ENCODE data around the gene GNRH2. TPM values are rescaled to one million over a fixed set of nuclear protein-coding genes. Genes with fewer than 3 reads are reported as not detected.
"Not testable (repeated sequence)": the region's sequence is repeated elsewhere in the genome, so short reads cannot be mapped to it uniquely, and the experiment has no call there.

Gene GNRH2
- total RNA-seq, 4 donors from 2014 or later: 2.3 TPM; not detected in 3

DNA sequence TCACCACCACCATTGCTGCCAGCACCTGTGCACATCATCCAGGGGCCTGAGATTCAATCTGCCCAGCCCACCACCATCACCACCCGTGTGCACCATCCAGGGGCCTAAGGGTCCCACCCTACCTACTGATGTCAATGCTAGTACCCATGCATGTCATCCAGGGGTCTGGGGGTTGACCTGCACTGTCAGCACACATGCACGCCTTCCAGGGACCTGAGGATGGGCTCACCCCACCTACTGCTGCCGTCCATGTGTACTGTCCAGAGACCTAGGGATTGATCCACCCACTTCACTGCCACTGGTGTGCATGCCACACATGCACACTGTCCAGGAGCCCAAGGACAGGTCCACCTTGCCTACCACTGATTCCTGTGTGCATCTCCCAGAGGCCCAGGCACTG, 16.1 kb downstream of the GNRH2 start:
- intact Hi-C loops (cut with DNase I; ENCODE audit: low total_unique reads): no loop called here
- no peak overlapping the region for H3K27ac ChIP-seq
- H3K9me3 ChIP-seq: no peaks in the 10 kb centered on the region
- no peak for DNase-seq
- no peaks in the 10 kb centered on the region for H3K36me3 ChIP-seq
- H3K4me1 ChIP-seq: no peaks in the 10 kb centered on the region
- H3K4me3 ChIP-seq: no peak overlapping the region
- TF ChIP-seq, protein P1, sequence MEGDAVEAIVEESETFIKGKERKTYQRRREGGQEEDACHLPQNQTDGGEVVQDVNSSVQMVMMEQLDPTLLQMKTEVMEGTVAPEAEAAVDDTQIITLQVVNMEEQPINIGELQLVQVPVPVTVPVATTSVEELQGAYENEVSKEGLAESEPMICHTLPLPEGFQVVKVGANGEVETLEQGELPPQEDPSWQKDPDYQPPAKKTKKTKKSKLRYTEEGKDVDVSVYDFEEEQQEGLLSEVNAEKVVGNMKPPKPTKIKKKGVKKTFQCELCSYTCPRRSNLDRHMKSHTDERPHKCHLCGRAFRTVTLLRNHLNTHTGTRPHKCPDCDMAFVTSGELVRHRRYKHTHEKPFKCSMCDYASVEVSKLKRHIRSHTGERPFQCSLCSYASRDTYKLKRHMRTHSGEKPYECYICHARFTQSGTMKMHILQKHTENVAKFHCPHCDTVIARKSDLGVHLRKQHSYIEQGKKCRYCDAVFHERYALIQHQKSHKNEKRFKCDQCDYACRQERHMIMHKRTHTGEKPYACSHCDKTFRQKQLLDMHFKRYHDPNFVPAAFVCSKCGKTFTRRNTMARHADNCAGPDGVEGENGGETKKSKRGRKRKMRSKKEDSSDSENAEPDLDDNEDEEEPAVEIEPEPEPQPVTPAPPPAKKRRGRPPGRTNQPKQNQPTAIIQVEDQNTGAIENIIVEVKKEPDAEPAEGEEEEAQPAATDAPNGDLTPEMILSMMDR (IDR thresholded peaks at IDR 0.05): no peak
- TF ChIP-seq POLR2A (IDR thresholded peaks at IDR 0.05): no peak
- H3K27me3 ChIP-seq: no peaks in the 10 kb centered on the region

DNA sequence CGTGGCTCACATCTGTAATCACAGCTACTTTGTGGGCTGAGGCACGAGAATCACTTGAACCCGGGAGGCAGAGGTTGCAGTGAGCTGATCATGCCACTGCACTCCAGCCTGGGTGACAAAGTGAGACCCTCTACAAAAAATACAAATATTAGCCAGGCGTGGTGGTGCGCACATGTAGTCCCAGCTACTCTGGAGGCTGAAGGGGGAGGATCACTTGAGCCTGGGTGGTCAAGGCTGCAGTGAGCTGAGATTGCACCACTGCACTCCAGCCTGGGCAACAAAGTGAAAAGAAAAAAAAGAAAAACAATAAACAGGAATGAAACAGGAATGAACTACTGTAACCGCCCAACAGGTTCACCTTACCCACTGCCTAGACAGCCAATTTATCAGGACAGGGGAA, 20.7 kb downstream of the GNRH2 start:
- intact Hi-C loops (cut with DNase I; ENCODE audit: low total_unique reads); H3K9me3 ChIP-seq; DNase-seq; H3K27me3 ChIP-seq; H3K36me3 ChIP-seq; H3K4me3 ChIP-seq; H3K4me1 ChIP-seq; H3K27ac ChIP-seq: not testable (repeated sequence)

DNA sequence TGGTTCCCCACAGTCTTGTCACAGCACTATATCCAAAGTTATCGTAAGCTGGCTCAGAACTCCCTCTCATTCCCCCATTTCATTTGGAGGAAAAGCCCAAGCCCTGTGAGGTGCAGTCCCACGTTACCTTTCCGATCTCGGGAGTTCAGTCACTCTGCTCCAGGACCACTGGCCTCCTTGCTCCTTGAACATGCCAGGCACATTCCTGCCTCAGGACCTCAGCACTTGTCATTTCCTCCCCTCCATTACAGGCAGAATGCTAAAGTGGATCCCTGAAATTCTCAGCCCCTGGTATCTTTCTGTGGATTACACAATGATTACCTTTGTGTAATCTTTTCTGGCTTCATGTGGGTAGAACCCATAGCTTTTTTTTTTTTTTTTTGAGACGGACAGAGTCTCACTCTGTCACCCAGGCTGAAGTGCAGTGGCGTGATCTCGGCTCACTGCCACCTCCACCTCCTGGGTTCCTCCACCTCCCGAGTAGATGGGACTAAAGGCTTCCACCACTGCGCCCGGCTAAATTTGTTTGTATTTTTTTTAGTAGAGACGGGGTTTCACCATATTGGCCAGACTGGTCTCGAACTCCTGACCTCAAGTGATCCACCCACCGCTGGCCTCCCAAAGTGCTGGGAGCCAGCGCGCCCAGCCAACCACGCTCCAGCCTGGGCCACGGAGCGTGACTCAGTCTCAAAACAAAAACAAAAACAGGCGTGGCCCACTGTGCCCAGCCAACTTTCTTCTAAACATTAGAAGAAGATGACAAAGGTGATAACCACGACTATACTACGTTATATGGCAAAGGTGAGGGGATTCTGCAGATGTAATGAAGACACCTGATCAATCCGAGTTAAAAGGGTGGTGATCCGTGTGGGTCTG, 24.0 kb downstream of the GNRH2 start:
- Histone ChIP-seq H3K27me3 (no peaks in the 10 kb centered on the region), H3K9me3 (no peaks in the 10 kb centered on the region), H3K4me1 (no peaks in the 10 kb centered on the region), H3K4me3 (no peak overlapping the region), H3K27ac (no peak overlapping the region), H3K36me3 (no peaks in the 10 kb centered on the region)
- intact Hi-C loops (cut with DNase I; ENCODE audit: low total_unique reads): no loop called here
- no peak for TF ChIP-seq POLR2A (IDR thresholded peaks at IDR 0.05)
- TF ChIP-seq, protein P1 (IDR thresholded peaks at IDR 0.05): no peak
- no peak for DNase-seq

DNA sequence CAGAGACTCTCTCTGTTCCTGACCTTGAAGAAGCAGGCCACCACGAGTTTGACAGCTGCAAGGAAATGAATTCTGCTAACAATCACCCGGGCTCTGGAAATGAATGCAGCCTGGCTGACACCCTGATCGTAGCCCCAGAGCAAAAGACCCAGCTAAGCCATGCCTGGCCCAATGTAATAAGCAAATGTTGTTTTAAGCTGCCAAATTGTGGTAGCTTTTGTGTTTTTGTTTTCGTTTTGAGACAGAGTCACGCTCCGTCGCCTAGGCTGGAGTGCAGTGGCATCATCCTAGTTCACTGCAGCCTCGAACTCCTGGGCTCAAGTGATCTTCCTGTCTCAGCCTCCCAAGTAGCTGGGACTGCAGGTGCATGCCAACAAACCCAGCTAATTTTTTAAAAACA, 24.7 kb downstream of the GNRH2 start:
- H3K27ac ChIP-seq: no peak overlapping the region
- H3K27me3 ChIP-seq: no peaks in the 10 kb centered on the region
- no peak for DNase-seq
- no peaks in the 10 kb centered on the region for H3K4me1 ChIP-seq
- no peaks in the 10 kb centered on the region for H3K9me3 ChIP-seq
- no peak overlapping the region for H3K4me3 ChIP-seq
- H3K36me3 ChIP-seq: no peaks in the 10 kb centered on the region
- no peak for TF ChIP-seq POLR2A (IDR thresholded peaks at IDR 0.05)
- TF ChIP-seq, protein P1 (IDR thresholded peaks at IDR 0.05): no peak
- intact Hi-C loops (cut with DNase I; ENCODE audit: low total_unique reads): no loop called here

DNA sequence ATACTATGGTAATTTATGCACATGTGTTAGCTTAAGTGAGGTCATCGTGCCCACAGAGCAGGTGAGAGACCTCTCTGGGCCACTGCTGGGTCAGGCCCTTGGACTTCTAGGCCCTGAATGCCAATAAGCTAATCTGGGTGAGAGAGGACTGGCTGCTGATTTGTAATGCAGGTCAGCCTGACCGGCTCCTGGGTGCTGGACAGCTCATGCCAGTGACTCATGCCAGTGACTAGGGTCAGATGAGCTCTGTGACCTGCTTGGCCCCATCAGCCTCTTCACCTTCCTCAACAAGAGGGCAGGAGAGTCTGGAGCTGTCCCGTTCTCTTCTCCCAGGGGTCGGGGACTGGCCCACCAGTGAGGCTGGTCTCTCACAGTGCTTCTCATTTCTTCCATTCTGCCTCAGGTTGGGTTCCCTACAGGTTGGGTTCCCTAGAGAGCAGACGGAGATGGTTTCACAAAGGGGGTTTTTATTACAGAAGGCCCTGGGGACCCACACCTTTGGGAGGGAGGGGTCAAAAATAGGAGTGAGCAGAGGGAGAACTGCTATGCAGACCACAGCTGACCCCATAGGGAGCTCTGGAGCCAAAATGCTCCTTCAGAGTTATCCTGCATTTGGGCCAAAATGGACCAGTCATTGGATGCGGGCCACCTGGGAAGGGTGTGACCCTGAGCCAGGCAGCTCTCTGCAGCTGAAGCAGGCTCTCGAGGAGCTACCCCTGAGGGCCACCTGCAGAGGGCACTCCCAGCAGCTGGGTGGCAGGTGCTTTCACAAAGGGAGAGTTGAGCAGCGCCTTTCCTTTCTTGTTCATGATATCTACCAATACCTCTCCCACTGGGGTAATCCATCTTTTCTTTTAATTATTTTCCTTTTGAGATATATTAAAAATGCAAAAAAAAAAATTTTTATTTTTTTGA, 25.8 kb downstream of the GNRH2 start:
- H3K36me3 ChIP-seq: no peaks in the 10 kb centered on the region
- H3K27ac ChIP-seq: no peak overlapping the region
- no peaks in the 10 kb centered on the region for H3K4me1 ChIP-seq
- no peak for DNase-seq
- no peaks in the 10 kb centered on the region for H3K27me3 ChIP-seq
- intact Hi-C loops (cut with DNase I; ENCODE audit: low total_unique reads): no loop called here
- H3K9me3 ChIP-seq: no peaks in the 10 kb centered on the region
- no peak overlapping the region for H3K4me3 ChIP-seq
- TF ChIP-seq POLR2A (IDR thresholded peaks at IDR 0.05): no peak
- TF ChIP-seq, protein P1 (IDR thresholded peaks at IDR 0.05): no peak
